ENCODE measurements around the gene ITGA1.

ITGA1 gene

DNA sequence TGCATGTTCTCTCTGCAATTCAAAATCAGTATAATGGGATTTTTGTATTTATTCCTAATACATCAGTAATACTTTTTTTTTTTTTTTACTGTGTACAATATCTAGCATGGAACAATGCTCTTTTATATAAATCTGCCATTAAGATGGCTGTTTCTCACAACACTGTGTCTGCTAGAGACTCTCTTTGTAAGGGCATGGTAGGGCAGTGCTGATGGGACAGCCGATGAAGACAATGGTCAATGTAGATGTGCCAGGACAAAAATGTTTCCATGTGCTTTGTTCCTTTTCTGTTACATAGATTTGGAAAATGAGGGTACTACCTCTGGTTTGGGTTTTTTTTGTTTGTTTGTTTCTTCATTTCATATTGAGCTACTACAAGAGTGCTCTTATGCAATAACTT, 106.1 kb downstream of the ITGA1 start:
- Histone ChIP-seq H3K36me3 (ENCODE audit: insufficient read depth, low read depth, low read length) (no peaks in the 10 kb centered on the region), H3K27me3 (ENCODE audit: insufficient read depth, low read length) (no peaks in the 10 kb centered on the region), H3K9ac (ENCODE audit: low read depth, low read length) (no peak overlapping the region), H3K4me1 (ENCODE audit: insufficient read depth, low read length) (no peaks in the 10 kb centered on the region), H3K9me3 (ENCODE audit: insufficient read depth, low read depth, low read length) (no peaks in the 10 kb centered on the region), H3K27ac (ENCODE audit: low read length) (no peak overlapping the region), H3K4me3 (ENCODE audit: low read length) (no peak overlapping the region)

- Histone ChIP-seq H3K36me3 (ENCODE audit: insufficient read depth, low read depth, low read length) (no peaks in the 10 kb centered on the region), H3K27ac (ENCODE audit: low read length) (no peak overlapping the region), H3K4me3 (ENCODE audit: low read length) (no peak overlapping the region), H3K27me3 (ENCODE audit: insufficient read depth, low read length) (no peaks in the 10 kb centered on the region), H3K9me3 (ENCODE audit: insufficient read depth, low read depth, low read length) (no peaks in the 10 kb centered on the region), H3K9ac (ENCODE audit: low read depth, low read length) (no peak overlapping the region), H3K4me1 (ENCODE audit: insufficient read depth, low read length) (no peaks in the 10 kb centered on the region)
These were observed 106.7 kb downstream of the ITGA1 start for GRCh38 chr5:52894451-52894850.

DNA sequence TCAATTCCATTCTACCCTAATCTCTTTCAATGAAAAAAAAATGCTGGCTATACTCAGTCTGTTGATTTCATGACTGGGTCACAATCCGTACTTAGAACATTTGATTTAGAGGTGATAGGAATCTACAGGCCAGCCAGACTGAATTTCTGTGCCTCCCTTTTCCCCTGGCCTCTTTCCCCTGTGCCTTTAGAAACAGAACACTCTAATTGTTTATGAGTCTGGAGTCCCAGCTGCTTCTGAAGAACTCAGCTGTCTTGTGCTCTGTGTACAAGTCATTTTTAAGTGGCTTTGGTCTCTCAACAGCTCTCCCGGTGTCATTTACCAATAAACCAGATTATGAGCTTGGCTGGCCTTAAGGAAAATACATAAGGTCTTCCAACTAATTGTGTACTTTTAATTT, 107.4 kb downstream of the ITGA1 start:
- H3K4me3 ChIP-seq (ENCODE audit: low read length) = no peak overlapping the region
- no peaks in the 10 kb centered on the region for H3K4me1 ChIP-seq (ENCODE audit: insufficient read depth, low read length)
- no peak overlapping the region for H3K27ac ChIP-seq (ENCODE audit: low read length)
- no peaks in the 10 kb centered on the region for H3K9me3 ChIP-seq (ENCODE audit: insufficient read depth, low read depth, low read length)
- no peaks in the 10 kb centered on the region for H3K27me3 ChIP-seq (ENCODE audit: insufficient read depth, low read length)
- H3K9ac ChIP-seq (ENCODE audit: low read depth, low read length) = no peak overlapping the region
- no peaks in the 10 kb centered on the region for H3K36me3 ChIP-seq (ENCODE audit: insufficient read depth, low read depth, low read length)

DNA sequence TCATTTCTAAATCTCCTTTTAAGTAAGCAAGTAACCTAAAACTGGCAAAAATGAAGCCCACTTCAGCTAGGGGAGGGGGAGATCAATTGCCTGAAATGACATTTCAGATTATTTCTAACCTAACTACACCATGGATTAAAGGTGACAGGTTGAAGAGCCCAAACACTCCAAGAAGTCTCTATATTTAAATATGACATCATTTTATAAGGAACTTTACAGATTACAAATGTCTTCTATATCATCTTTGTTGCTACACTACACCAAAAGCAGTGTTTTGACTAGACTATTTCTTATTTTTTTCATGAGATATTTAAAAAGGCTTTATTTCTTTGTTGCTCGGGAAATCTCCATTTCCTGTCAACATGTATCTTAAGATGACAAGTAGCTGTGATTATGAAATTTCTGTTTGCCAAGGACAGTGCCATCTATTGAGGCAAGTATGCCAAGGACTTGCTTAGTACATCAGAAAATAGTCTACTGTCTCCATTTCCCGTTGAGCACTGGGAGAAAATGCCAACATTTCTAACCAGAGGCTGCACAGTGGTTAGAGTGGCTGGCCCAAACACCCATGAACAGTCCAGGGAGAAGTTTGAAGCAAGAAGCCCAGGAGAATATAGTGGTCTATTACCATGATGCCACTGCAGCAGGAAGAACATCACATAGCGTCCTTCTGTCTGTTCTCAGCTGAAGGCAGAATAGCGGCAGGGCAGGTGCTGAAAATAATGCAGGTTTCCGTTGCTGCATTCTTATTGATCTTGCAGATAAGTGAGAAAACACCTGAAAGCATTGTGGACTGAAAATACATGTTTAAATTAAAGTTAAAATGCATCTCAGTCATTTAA, 108.1 kb downstream of the ITGA1 start:
- H3K36me3 ChIP-seq (ENCODE audit: insufficient read depth, low read depth, low read length) = no peaks in the 10 kb centered on the region
- H3K27me3 ChIP-seq (ENCODE audit: insufficient read depth, low read length) = no peaks in the 10 kb centered on the region
- H3K9me3 ChIP-seq (ENCODE audit: insufficient read depth, low read depth, low read length) = no peaks in the 10 kb centered on the region
- H3K4me3 ChIP-seq (ENCODE audit: low read length) = no peak overlapping the region
- no peak overlapping the region for H3K9ac ChIP-seq (ENCODE audit: low read depth, low read length)
- no peaks in the 10 kb centered on the region for H3K4me1 ChIP-seq (ENCODE audit: insufficient read depth, low read length)
- H3K27ac ChIP-seq (ENCODE audit: low read length) = no peak overlapping the region

DNA sequence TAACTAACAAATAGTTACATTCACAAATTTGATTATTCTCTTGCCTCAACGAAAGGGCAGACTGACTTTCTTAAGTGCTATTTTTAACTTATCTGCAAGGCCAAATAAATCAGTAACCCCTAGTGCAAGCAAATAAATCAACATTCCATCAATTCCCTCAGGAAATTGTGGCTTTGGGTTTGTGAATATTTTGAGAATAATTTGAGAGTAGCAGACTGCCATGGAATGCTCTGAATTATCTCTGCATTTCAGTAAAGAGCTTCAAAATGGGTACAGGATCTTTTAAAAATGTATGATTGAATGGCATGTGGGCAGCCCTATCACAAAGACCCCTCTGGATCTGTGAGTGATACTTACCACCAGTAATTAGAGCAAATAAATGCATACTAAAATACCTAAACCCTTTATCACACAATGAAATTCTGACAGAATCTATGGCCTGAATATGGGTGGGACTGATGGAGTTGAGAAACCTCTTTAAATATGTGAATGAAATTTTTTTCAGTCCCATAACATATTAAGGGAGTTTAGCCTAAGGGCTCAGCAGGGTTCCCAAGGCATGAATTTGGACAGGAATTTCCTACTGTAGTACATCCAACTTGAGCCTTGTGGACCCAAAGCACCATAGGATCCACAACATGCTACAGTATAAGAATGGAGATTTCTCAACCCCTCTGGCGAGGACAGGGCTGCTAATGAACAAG, 109.0 kb downstream of the ITGA1 start:
- H3K27ac ChIP-seq (ENCODE audit: low read length) = no peak overlapping the region
- H3K36me3 ChIP-seq (ENCODE audit: insufficient read depth, low read depth, low read length) = no peaks in the 10 kb centered on the region

DNA sequence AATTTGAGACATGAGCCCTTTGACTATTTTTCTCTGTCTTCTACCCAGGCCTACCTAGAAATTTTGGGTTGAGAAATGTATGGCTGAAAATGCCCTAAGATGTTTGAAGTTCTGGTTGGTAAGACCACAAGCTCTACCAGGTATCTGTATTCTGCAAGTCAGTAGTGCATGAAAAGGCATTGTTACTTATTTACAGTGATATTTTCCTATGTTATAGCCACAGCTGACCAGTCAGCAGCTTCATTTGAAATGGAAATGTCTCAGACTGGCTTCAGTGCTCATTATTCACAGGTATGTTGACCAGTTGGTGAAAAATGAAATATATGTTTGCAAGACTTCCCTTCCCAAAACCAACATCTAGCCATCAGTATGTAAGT, 109.5 kb downstream of the ITGA1 start:
- Histone ChIP-seq H3K27ac (ENCODE audit: low read length) (no peak overlapping the region), H3K27me3 (ENCODE audit: insufficient read depth, low read length) (no peaks in the 10 kb centered on the region), H3K36me3 (ENCODE audit: insufficient read depth, low read depth, low read length) (no peaks in the 10 kb centered on the region), H3K4me1 (ENCODE audit: insufficient read depth, low read length) (no peaks in the 10 kb centered on the region), H3K4me3 (ENCODE audit: low read length) (no peak overlapping the region), H3K9ac (ENCODE audit: low read depth, low read length) (no peak overlapping the region), H3K9me3 (ENCODE audit: insufficient read depth, low read depth, low read length) (no peaks in the 10 kb centered on the region)

More for the DNA sequence above, 109.0 kb downstream of the ITGA1 start:
- Histone ChIP-seq H3K27me3 (ENCODE audit: insufficient read depth, low read length) (no peaks in the 10 kb centered on the region), H3K9ac (ENCODE audit: low read depth, low read length) (no peak overlapping the region), H3K9me3 (ENCODE audit: insufficient read depth, low read depth, low read length) (no peaks in the 10 kb centered on the region), H3K4me1 (ENCODE audit: insufficient read depth, low read length) (no peaks in the 10 kb centered on the region), H3K4me3 (ENCODE audit: low read length) (no peak overlapping the region)

DNA sequence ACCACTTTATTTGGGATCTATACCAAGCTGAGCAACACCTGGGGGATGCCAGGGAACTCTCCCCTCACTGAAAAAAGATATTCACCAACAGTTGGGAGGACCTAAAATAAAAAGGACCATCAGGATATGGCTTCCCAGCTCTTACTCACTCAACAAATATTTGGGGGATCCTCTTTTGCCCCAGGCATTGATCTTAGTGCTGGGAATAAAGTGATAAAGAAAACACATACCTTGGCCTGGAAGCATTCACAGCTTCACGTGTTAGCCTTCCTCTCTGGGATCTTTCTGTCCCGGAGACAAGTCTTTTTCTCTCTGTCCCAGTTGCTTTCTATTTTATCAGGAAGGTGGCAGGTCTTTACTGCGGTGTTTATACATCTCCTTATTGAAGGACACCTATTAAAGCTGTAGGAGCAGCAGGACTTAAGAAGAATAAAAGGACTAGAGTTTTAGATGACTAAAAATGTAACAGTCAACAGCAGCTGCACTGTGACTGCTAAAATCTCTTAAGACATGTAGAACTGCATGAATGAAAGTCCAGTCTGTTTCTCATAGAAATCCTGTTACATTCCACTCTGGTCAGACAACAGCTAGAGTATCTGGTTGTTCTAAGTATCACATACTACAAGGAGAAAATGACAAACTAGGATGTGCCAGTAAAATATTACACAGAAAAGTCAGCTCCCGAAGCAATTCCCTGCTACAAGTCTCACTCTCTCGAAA, 111.4 kb downstream of the ITGA1 start:
- Histone ChIP-seq H3K9ac (ENCODE audit: low read depth, low read length) (no peak overlapping the region), H3K36me3 (ENCODE audit: insufficient read depth, low read depth, low read length) (no peaks in the 10 kb centered on the region), H3K4me3 (ENCODE audit: low read length) (no peak overlapping the region), H3K9me3 (ENCODE audit: insufficient read depth, low read depth, low read length) (no peaks in the 10 kb centered on the region), H3K27me3 (ENCODE audit: insufficient read depth, low read length) (no peaks in the 10 kb centered on the region), H3K27ac (ENCODE audit: low read length) (no peak overlapping the region), H3K4me1 (ENCODE audit: insufficient read depth, low read length) (no peaks in the 10 kb centered on the region)

GRCh38 chr5:52903142-52903541, 115.4 kb downstream of the ITGA1 start:
- Histone ChIP-seq H3K4me1 (ENCODE audit: insufficient read depth, low read length) (no peaks in the 10 kb centered on the region), H3K36me3 (ENCODE audit: insufficient read depth, low read depth, low read length) (no peaks in the 10 kb centered on the region), H3K4me3 (ENCODE audit: low read length) (no peak overlapping the region), H3K9me3 (ENCODE audit: insufficient read depth, low read depth, low read length) (no peaks in the 10 kb centered on the region), H3K9ac (ENCODE audit: low read depth, low read length) (no peak overlapping the region), H3K27me3 (ENCODE audit: insufficient read depth, low read length) (no peaks in the 10 kb centered on the region), H3K27ac (ENCODE audit: low read length) (no peak overlapping the region)

DNA sequence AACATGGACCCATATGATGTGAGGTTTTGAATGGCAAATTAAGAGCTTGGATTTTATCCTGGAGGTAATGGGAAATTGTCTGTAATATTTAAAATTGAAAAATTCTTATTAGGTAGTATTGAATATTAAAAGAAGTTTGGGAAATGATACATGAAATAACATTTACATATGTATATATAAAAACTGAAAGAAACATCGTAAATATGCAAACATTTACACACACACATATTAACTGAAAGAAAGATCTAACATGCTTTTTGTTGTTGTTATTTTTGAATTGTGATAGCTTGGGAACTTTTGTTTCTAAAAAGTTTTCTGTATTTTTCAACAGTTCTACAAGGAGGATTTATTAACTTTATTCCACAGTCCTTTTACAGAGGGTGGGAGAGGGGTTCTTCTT, 118.6 kb downstream of the ITGA1 start:
- no peaks in the 10 kb centered on the region for H3K36me3 ChIP-seq (ENCODE audit: insufficient read depth, low read depth, low read length)
- no peak overlapping the region for H3K9ac ChIP-seq (ENCODE audit: low read depth, low read length)
- H3K4me1 ChIP-seq (ENCODE audit: insufficient read depth, low read length) = no peaks in the 10 kb centered on the region
- H3K27ac ChIP-seq (ENCODE audit: low read length) = no peak overlapping the region
- no peak overlapping the region for H3K4me3 ChIP-seq (ENCODE audit: low read length)
- no peaks in the 10 kb centered on the region for H3K9me3 ChIP-seq (ENCODE audit: insufficient read depth, low read depth, low read length)
- H3K27me3 ChIP-seq (ENCODE audit: insufficient read depth, low read length) = no peaks in the 10 kb centered on the region

DNA sequence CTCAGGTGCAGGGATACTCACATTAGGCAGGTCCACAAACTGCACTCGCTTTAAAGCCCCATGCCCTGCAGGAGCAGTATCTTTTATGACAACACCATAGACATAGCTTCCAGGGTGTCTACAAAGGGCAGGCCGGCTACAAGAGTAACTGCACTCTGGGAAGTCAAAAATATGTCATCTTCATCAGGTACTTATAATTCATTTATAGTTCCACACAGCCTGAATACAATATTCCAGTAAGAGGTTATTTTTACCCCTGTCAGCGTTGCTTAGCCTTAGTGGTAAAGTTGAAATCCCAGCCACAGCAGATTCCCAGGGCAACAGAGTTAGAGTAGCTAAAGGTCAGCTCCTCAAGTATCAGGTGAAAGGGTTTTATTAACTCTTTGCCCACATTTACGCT, 119.1 kb downstream of the ITGA1 start:
- Histone ChIP-seq H3K36me3 (ENCODE audit: insufficient read depth, low read depth, low read length) (no peaks in the 10 kb centered on the region), H3K27ac (ENCODE audit: low read length) (no peak overlapping the region), H3K4me1 (ENCODE audit: insufficient read depth, low read length) (no peaks in the 10 kb centered on the region), H3K27me3 (ENCODE audit: insufficient read depth, low read length) (no peaks in the 10 kb centered on the region), H3K9me3 (ENCODE audit: insufficient read depth, low read depth, low read length) (no peaks in the 10 kb centered on the region), H3K9ac (ENCODE audit: low read depth, low read length) (no peak overlapping the region), H3K4me3 (ENCODE audit: low read length) (no peak overlapping the region)

DNA sequence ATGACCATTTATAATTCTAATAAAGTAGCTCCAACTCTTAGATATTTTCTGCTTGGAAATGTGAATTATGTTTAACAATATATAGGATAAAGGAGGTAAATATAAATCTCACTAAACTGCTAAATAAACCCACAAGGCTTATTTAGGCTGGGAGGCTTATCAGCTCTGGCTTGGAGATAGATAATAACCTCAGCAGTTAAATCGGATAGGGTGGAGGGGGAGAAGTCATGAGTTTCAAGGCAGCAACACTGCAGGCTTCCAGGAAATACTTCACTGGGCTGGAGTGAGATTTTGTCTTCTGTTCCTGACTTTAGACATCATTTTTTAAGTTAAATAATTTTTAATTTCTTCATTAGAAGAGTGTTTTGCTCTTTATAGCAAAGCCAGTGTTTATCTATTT, 121.5 kb downstream of the ITGA1 start:
- H3K9ac ChIP-seq (ENCODE audit: low read depth, low read length) = no peak overlapping the region
- no peaks in the 10 kb centered on the region for H3K27me3 ChIP-seq (ENCODE audit: insufficient read depth, low read length)
- H3K27ac ChIP-seq (ENCODE audit: low read length) = no peak overlapping the region
- H3K9me3 ChIP-seq (ENCODE audit: insufficient read depth, low read depth, low read length) = no peaks in the 10 kb centered on the region
- no peaks in the 10 kb centered on the region for H3K4me1 ChIP-seq (ENCODE audit: insufficient read depth, low read length)
- H3K36me3 ChIP-seq (ENCODE audit: insufficient read depth, low read depth, low read length) = no peaks in the 10 kb centered on the region
- H3K4me3 ChIP-seq (ENCODE audit: low read length) = no peak overlapping the region

DNA sequence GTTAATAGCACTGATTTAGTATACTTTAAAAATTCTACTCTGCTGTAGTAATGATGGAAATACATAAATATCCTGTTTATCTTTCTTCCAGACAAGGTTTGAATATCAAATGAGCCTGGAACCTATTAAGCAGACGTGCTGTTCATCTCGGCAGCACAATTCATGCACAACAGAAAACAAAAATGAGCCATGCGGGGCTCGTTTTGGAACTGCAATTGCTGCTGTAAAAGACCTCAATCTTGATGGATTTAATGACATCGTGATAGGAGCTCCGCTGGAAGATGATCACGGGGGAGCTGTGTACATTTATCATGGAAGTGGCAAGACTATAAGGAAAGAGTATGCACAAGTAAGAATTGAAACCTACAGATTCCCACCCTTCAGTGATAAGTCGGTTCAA, 122.4 kb downstream of the ITGA1 start:
- Histone ChIP-seq H3K36me3 (ENCODE audit: insufficient read depth, low read depth, low read length) (no peaks in the 10 kb centered on the region), H3K9ac (ENCODE audit: low read depth, low read length) (no peak overlapping the region), H3K9me3 (ENCODE audit: insufficient read depth, low read depth, low read length) (no peaks in the 10 kb centered on the region), H3K4me3 (ENCODE audit: low read length) (no peak overlapping the region), H3K4me1 (ENCODE audit: insufficient read depth, low read length) (no peaks in the 10 kb centered on the region), H3K27me3 (ENCODE audit: insufficient read depth, low read length) (no peaks in the 10 kb centered on the region), H3K27ac (ENCODE audit: low read length) (no peak overlapping the region)

Measured in iPS-20b (cell line).